ENCODE results near the gene ADAMTS15.

Gene ADAMTS15

GRCh38 chr11:130403967-130404366 is 44.5 kb upstream of the ADAMTS15 start:
- DNase-seq (ENCODE audit: low read depth), result no peak

GRCh38 chr11:130404727-130405126 is 43.7 kb upstream of the ADAMTS15 start:
- no peak for DNase-seq (ENCODE audit: low read depth)
- H3K4me3 ChIP-seq (ENCODE audit: low read depth, low read length), result no peak overlapping the region
- TF ChIP-seq CTCF (conservative IDR thresholded peaks at IDR 0.05; ENCODE audit: low read depth, low read length), result no peak

More at GRCh38 chr11:130403967-130404366, 44.5 kb upstream of the ADAMTS15 start:
- H3K4me3 ChIP-seq (ENCODE audit: low read depth, low read length), result no peak overlapping the region
- TF ChIP-seq CTCF (conservative IDR thresholded peaks at IDR 0.05; ENCODE audit: low read depth, low read length), result no peak

DNA sequence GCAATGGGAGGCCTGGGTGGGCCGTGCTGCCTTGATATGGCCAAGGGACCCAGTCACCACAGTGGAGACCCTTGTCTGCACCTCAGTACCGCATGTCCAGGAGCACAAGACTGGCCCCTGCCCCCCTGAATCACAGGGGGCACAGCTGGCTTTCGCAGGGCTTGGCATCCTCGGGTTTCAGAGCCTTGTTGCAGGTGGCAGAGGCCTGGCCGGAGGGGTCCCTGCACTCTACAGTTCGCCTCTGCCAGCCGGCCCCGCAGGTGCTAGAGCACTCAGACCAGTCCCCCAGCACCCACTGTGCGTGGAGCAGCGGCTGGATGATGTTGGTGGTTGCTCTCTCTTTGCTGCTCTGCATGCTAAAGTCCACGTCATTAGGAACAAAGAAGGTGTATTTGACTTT is 43.0 kb upstream of the ADAMTS15 start:
- no peak for TF ChIP-seq CTCF (conservative IDR thresholded peaks at IDR 0.05; ENCODE audit: low read depth, low read length)
- DNase-seq (ENCODE audit: low read depth), result no peak
- no peak overlapping the region for H3K4me3 ChIP-seq (ENCODE audit: low read depth, low read length)

DNA sequence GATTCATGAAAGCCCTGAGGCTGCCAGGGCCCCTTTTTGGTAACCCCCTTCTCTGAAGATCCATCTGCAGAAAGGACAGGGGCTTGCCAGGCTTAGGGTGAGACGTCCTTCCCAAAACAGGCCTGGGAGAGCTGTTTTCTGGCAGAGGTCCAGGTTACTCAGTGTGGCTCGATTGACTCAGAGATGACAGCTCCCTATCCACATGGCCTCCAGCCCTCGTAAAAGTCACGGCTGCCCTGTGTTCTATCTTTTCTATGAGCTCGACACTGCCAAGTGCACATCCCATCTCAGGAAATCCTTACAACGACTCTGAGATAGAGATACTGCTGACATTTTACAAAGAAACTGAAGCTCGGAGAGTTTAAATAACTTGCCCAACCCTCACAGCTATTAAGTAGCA is 40.5 kb upstream of the ADAMTS15 start:
- peak; percentile 34 for DNase-seq (ENCODE audit: low read depth)
- H3K4me3 ChIP-seq (ENCODE audit: low read depth, low read length), result no peak overlapping the region
- no peak for TF ChIP-seq CTCF (conservative IDR thresholded peaks at IDR 0.05; ENCODE audit: low read depth, low read length)

GRCh38 chr11:130408401-130408890 is 40.0 kb upstream of the ADAMTS15 start:
- H3K4me3 ChIP-seq (ENCODE audit: low read depth, low read length), result no peak overlapping the region
- no peak for DNase-seq (ENCODE audit: low read depth)
- TF ChIP-seq CTCF (conservative IDR thresholded peaks at IDR 0.05; ENCODE audit: low read depth, low read length), result no peak

GRCh38 chr11:130408901-130409300 is 39.5 kb upstream of the ADAMTS15 start:
- TF ChIP-seq CTCF (conservative IDR thresholded peaks at IDR 0.05; ENCODE audit: low read depth, low read length), result no peak
- H3K4me3 ChIP-seq (ENCODE audit: low read depth, low read length), result no peak overlapping the region
- no peak for DNase-seq (ENCODE audit: low read depth)

DNA sequence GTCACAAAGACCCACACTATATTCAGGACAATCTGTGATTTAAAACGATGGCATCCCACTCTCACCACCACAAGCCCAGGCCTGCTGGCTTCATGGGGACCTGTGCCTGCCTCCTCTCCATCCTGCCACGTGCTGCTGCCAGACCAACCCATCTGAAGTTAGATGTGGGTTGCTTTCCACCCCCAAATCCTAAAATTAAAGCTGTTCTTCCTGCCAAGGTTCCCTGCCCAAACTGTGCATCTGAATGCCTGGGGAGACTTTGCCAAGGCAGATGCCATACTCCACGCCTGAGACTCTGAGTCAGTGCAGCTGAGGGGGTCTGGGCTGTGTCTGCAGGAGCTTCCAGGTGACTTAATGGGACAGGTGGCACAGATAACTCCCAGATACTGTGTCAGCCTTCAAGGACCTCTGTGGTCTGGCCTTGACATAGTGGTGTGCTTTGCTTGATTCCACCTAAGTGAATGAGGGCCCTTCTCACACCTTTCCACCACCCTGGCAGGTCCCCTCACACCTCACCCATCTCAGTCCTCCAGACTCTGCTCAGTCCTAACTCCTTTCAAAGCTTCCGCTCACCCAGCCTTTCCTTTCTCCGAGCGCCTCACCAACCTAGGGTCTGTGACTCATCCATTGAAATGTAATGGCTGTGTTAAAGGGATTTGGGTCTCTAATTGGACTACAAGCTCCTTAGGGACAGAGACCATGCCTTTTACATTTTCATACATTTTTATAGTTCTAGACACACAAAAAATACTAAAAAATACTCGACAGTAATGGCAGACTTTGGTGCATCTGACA is 38.7 kb upstream of the ADAMTS15 start:
- TF ChIP-seq CTCF (conservative IDR thresholded peaks at IDR 0.05; ENCODE audit: low read depth, low read length), result no peak
- DNase-seq (ENCODE audit: low read depth), result no peak
- H3K4me3 ChIP-seq (ENCODE audit: low read depth, low read length), result no peak overlapping the region
